H1 (cell line): ENCODE results near the gene LKAAEAR1. TPM values are rescaled to one million over a fixed set of nuclear protein-coding genes. Genes with fewer than 3 reads are reported as not detected.

ENCODE experiments used
- SIN3A ChIP-seq, 2 experiments: IDR thresholded peaks in 1 of 2; conservative IDR thresholded peaks in 1 of 2; 2 replicates each; pipeline ENCODE4 v1.6.1; 2011 to 2012; ENCODE audit warnings: low read length in 2 of 2, improper control_type of control experiment in 1 of 2, low read depth in 1 of 2, mild to moderate bottlenecking in 1 of 2
- polyA plus RNA-seq, 7 experiments: library from polyadenylated mRNA; depleted of rRNA in 3 of 7; stranded (reverse) in 5 of 7; unstranded in 2 of 7; fragments of >200 nt in 5 of 7; fragments of 200-250 nt in 2 of 7; gene quantifications; 1 replicate in 5 of 7; 2 replicates in 1 of 7; 4 replicates in 1 of 7; pipeline versions ENCODE4 v1.2.1 to v1.2.3, GENCODE V29; 2011 to 2013; ENCODE audit warnings: missing spikeins in 2 of 7, mixed read lengths in 2 of 7
- total RNA-seq: library from RNA; stranded (reverse); fragmentation: NEBNext Ultra II Directional; extraction: Animal tissue kit (Norgen Biotek cat#: 25700); gene quantifications from 2 replicates; pipeline ENCODE4 v1.2.1, GENCODE V29; 2021
- TF ChIP-seq, protein P1 (sequence below): IDR thresholded peaks from 2 replicates; pipeline ENCODE4 v1.6.1; 2011; ENCODE audit warnings: low read depth, mild to moderate bottlenecking, low read length; ENCODE audit not compliant: insufficient read depth
- TF ChIP-seq, protein P2 (sequence below): IDR thresholded peaks from 2 replicates; pipeline ENCODE4 v1.6.1; 2011; ENCODE audit warnings: low read length, improper control_type of control experiment

The LKAAEAR1 gene
- total and polyA plus RNA-seq, 2 of the 8 experiments (the other 6 are each of a cell fraction or from before 2014, with no cell fraction given): 0.41 to 0.53 TPM

DNA sequence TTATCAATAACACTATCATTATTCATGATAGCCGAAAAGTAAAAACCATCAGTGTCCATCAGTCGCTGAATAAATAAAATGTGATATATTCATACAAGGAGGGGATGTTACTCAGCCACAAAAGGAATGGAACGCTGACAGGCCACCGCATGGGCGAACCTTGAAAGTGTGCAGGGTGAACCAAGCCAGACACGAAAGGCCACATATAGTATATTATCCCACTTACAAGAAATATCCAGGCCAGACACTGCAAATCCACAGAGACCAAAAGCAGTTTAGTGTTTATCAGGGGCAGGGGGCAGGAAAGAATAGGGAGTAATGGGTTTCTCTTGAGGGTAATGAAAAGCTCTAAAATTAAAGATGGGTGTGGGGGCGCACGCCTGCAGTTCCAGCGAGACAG is 40.4 kb downstream of the LKAAEAR1 start (continued):
- no peak for TF ChIP-seq SIN3A (conservative IDR thresholded peaks at IDR 0.05 in 1 of 2, IDR thresholded peaks at IDR 0.05 in 1 of 2; ENCODE audit: low read depth in 1 of 2, low read length in 2 of 2)
- TF ChIP-seq, protein P1, sequence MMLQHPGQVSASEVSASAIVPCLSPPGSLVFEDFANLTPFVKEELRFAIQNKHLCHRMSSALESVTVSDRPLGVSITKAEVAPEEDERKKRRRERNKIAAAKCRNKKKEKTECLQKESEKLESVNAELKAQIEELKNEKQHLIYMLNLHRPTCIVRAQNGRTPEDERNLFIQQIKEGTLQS: no peak
- TF ChIP-seq, protein P2, sequence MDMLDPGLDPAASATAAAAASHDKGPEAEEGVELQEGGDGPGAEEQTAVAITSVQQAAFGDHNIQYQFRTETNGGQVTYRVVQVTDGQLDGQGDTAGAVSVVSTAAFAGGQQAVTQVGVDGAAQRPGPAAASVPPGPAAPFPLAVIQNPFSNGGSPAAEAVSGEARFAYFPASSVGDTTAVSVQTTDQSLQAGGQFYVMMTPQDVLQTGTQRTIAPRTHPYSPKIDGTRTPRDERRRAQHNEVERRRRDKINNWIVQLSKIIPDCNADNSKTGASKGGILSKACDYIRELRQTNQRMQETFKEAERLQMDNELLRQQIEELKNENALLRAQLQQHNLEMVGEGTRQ: no peak
